ENCODE measurements around the gene LHPP. TPM values are rescaled to one million over a fixed set of nuclear protein-coding genes. Genes with fewer than 3 reads are reported as not detected.

LHPP gene
- total RNA-seq, 2 experiments from 2014 or later, result 17.7 TPM

DNA sequence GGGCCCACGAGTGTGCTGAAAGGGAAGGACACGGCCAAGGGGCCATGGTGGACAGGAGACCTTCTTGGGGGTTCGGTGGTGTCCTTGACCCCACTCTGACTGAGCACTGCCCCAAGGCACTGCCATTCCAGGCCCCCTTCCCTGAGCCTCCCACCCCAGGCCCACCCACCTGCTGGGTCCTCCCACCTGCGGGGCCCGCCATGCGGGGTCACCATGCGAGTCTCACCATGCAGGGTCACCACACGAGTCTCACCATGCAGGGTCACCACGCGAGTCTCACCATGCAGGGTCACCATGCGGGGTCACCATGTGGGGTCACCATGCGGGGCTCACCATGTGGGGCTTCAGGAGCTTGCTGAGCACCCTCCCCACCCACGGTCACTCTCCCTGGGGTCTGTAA is 76.3 kb downstream of the LHPP start:
- DNase-seq, result no peak
- Mint-ChIP-seq H3K4me1 (ENCODE audit: low read depth) (peaks cover 8% of the 10 kb centered on the region), H3K27me3 (ENCODE audit: low read depth) (no peaks in the 10 kb centered on the region), H3K27ac (no peak overlapping the region), H3K36me3 (ENCODE audit: low read depth) (no peaks in the 10 kb centered on the region), H3K4me3 (no peak overlapping the region), H3K9me3 (no peaks in the 10 kb centered on the region)
- intact Hi-C loops (cut with micrococcal nuclease), result loop anchor here (10.0 kb wide), 1 partner anchor 543 kb away; no protein-coding TSS in a partner anchor
- CTCF ChIA-PET, result interaction anchor here (1.1 to 6.3 kb wide), 4 partner anchors 106 to 289 kb away, joined by 3 to 43 read pairs (median 14); no protein-coding TSS in a partner anchor

DNA sequence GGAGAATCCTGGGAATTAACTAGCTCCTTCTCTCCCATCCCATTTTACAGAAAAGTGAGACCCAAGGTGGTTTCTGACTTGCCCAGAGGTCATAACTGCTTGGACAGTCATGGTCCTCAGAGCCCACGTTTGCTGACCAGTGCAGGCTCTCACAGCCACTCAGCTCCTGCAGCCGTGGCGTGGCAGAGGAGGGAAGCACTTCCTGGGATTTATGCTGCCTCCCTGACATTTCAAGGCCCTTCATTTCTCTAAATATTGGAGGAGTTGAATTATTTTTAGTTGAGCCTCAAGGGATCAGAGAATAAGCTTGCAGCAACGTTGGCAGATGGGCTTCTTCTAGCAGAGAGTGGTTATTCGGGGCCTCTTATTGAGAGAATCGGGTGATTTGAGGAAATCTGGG is 77.1 kb downstream of the LHPP start:
- CTCF ChIA-PET, result interaction anchor here (1.1 to 6.3 kb wide), 8 partner anchors 8 to 288 kb away, joined by 3 to 43 read pairs (median 8); no protein-coding TSS in a partner anchor
- no peak for DNase-seq
- no peaks in the 10 kb centered on the region for H3K9me3 Mint-ChIP-seq
- no peak overlapping the region for H3K4me3 Mint-ChIP-seq
- H3K4me1 Mint-ChIP-seq (ENCODE audit: low read depth), result peaks cover 8% of the 10 kb centered on the region
- H3K27ac Mint-ChIP-seq, result no peak overlapping the region
- no peaks in the 10 kb centered on the region for H3K27me3 Mint-ChIP-seq (ENCODE audit: low read depth)
- intact Hi-C loops (cut with micrococcal nuclease), result loop anchor here (10.0 kb wide), 1 partner anchor 544 kb away; no protein-coding TSS in a partner anchor
- H3K36me3 Mint-ChIP-seq (ENCODE audit: low read depth), result no peaks in the 10 kb centered on the region

DNA sequence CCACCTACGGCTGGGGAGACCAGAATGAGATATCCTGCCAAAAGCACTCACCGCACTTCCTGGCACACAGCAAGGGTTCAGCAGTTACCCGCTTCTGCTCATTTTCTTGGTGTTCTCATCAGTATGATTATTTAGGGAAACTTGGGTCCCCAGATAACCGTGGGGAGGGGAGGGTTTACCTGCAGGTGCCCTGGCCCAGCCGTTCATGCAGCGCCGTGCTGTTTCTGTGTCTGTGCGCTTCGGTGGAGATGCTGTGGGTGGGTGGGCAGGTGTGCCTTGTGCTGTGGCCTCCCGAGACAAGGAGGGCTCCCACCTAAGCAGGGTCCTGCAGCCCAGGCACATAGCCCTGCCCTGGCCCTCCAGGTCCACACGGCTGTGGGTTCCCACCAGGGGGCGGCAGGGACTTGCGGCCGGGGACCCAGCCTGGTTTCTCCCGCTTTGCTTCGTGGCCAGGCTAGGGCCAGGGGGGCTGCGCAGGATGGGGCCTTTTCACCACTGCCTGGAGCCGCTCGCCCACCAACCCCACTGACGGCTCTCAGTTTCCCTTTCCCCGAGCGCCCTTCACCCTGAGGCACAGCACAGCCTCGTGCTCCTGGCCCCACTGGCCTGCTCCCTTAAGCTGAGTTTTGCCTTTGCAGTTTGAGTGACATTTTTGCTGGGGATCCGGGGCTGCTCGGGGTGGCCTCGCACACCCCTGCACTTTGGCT is 78.5 kb downstream of the LHPP start:
- Mint-ChIP-seq H3K9me3 (no peaks in the 10 kb centered on the region), H3K4me1 (ENCODE audit: low read depth) (peaks cover 11% of the 10 kb centered on the region), H3K4me3 (no peak overlapping the region), H3K27ac (no peak overlapping the region), H3K36me3 (ENCODE audit: low read depth) (no peaks in the 10 kb centered on the region), H3K27me3 (ENCODE audit: low read depth) (no peaks in the 10 kb centered on the region)
- CTCF ChIA-PET, result interaction anchor here (0.6 to 6.3 kb wide), 10 partner anchors 9 to 287 kb away, joined by 3 to 43 read pairs (median 8); no protein-coding TSS in a partner anchor
- peak; percentile 71 for DNase-seq
- intact Hi-C loops (cut with micrococcal nuclease), result loop anchor here (1.0 to 10.0 kb wide), 3 partner anchors 87 to 545 kb away; no protein-coding TSS in a partner anchor

DNA sequence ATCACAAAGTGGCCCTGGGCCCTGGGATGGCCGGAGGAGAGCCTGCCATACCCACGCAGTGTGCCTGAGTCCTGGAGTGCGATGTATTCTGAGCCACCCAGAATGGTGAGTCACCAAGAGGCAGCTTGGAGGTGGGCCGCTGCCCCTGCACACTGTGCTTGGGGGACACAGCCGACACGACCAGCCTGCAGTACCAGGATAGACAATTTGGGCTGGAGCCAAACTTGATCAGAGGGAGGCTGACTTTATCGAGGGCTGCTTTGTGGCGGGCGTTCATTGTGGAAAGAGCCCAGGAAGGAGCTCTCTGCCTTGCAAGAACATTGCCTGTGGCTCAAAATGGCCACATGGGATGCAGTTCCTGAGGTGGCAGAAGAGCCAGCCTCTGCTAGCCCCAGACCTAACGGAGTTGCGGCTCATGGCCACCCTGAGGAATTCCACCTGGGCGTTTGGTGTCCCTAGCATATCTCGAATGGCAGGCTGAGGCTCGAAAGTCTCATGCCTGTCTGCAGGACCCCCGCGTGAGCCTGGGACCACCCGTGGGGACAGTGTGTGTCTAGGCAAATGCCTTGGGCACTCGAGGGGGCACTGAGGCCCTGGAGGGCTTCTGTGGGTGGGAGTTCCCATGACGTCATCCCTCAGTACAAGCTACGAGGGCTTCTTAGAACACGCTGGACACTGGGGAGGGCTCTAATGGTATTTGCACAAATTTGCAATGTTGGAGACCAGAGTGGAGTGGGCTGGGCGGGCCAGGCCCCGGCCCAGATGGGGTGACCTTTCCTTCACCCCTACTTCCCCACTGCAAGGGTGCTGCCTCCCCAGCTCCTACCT is 79.7 kb downstream of the LHPP start:
- Mint-ChIP-seq H3K4me3 (no peak overlapping the region), H3K27ac (no peak overlapping the region), H3K4me1 (ENCODE audit: low read depth) (peaks cover 18% of the 10 kb centered on the region), H3K9me3 (no peaks in the 10 kb centered on the region), H3K27me3 (ENCODE audit: low read depth) (no peaks in the 10 kb centered on the region), H3K36me3 (ENCODE audit: low read depth) (no peaks in the 10 kb centered on the region)
- DNase-seq, result no peak
- CTCF ChIA-PET, result interaction anchor here (0.6 to 6.3 kb wide), 6 partner anchors 148 to 288 kb away, joined by 3 to 43 read pairs (median 4); no protein-coding TSS in a partner anchor
- intact Hi-C loops (cut with micrococcal nuclease), result loop anchor here (5.0 kb wide), 1 partner anchor 86 kb away; no protein-coding TSS in a partner anchor

DNA sequence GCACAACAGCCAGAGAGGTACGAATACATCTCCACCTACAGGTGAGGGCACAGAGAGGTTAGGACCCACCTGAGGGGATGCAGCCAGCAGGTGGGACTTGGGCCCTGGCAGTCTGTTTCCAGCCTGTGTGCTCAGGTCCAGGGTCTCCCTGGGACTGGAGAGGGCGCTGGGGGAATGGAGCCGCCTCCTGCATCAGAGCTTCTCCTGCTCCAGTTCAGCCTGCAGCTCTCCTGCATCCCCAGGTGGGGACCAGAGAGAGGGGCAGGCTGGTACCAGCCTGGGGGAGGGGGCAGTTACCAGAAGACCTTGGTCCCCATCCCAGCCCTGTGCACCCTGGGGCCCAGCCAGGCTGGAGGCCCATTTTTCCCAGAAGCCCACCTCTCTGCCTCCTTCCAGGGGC is 80.7 kb downstream of the LHPP start:
- Mint-ChIP-seq H3K4me3 (no peak overlapping the region), H3K27me3 (ENCODE audit: low read depth) (no peaks in the 10 kb centered on the region), H3K36me3 (ENCODE audit: low read depth) (no peaks in the 10 kb centered on the region), H3K27ac (no peak overlapping the region), H3K4me1 (ENCODE audit: low read depth) (peaks cover 18% of the 10 kb centered on the region), H3K9me3 (no peaks in the 10 kb centered on the region)
- CTCF ChIA-PET, result interaction anchor here (1.2 to 6.3 kb wide), 4 partner anchors 199 to 287 kb away, joined by 3 to 43 read pairs (median 10); no protein-coding TSS in a partner anchor
- DNase-seq, result no peak
- intact Hi-C loops (cut with micrococcal nuclease), result loop anchor here (5.0 kb wide), 1 partner anchor 85 kb away; no protein-coding TSS in a partner anchor

DNA sequence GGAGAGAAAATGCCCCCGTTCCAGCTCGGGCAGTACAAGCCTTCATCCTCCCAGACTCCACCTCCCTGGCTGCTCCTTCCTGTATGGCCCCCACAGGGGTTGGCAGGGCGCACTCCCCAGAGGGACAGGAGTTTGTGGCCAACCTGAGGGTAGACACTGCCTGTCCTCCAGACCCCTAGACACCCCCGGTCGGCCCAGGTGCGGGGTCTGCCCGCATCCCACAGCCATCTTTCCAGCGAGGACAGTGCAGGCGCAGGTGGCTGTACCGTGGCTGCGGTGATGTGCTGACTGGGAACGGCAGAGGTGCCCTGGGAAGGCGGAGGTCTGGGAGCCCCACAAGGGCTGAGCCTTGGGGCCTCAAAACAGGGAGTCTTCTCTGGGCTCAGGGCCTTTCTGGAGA is 81.5 kb downstream of the LHPP start:
- CTCF ChIA-PET, result interaction anchor here (0.7 to 1.7 kb wide), 3 partner anchors 8 to 202 kb away, joined by 3 to 6 read pairs (median 4); no protein-coding TSS in a partner anchor
- Mint-ChIP-seq H3K4me1 (ENCODE audit: low read depth) (peaks cover 18% of the 10 kb centered on the region), H3K27me3 (ENCODE audit: low read depth) (no peaks in the 10 kb centered on the region), H3K4me3 (no peak overlapping the region), H3K27ac (no peak overlapping the region), H3K9me3 (no peaks in the 10 kb centered on the region), H3K36me3 (ENCODE audit: low read depth) (no peaks in the 10 kb centered on the region)
- DNase-seq, result no peak
- intact Hi-C loops (cut with micrococcal nuclease), result loop anchor here (5.0 kb wide), 1 partner anchor 84 kb away; no protein-coding TSS in a partner anchor

DNA sequence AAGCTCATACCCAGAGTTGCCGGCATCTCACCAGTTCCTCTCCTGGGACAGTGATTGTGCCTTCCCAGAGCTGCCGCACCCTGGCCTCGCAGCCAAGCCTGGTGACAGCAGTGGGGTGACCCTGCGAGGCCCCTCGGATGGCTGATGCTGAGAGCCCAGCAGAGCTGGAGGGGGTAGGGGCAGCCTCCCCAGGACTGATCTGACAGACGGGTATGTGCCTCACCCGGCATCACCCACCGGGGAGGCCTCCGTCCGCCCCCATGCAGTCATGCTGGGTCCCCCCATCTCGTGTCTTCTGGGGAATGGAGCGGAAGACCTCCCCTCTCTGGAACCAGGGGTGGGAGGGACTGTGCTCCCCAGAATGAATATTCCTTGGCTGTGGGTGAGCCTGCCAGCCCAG is 82.3 kb downstream of the LHPP start:
- Mint-ChIP-seq H3K27me3 (ENCODE audit: low read depth) (no peaks in the 10 kb centered on the region), H3K27ac (no peak overlapping the region)
- CTCF ChIA-PET, result interaction anchor here (1.3 to 1.7 kb wide), 2 partner anchors 9 to 197 kb away, joined by 4 to 6 read pairs; no protein-coding TSS in a partner anchor

DNA sequence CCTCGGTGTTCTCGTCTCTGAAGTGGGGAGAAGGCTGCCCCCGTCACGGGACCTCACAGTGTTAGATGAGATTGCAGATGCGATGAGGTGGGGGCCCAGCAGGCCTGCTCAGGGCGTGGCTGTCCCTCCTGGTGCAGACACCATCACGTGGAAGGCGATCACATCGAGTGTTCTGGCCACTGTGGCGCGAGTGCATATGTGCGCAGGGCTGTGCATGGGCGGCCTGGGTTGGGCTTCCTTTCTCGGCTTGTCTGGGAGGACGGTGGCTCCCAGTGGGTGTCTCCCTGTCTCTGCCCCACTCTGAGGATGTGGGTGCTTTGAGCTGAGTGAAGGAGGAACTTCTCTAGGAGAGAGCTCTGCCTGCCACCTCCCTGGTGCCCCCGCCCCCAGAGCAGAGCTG is 83.1 kb downstream of the LHPP start:
- no peak for DNase-seq
- Mint-ChIP-seq H3K9me3 (no peaks in the 10 kb centered on the region), H3K4me1 (ENCODE audit: low read depth) (peaks cover 18% of the 10 kb centered on the region), H3K27me3 (ENCODE audit: low read depth) (no peaks in the 10 kb centered on the region), H3K36me3 (ENCODE audit: low read depth) (no peaks in the 10 kb centered on the region), H3K27ac (no peak overlapping the region), H3K4me3 (no peak overlapping the region)
- intact Hi-C loops (cut with micrococcal nuclease), result loop anchor here (5.0 kb wide), 1 partner anchor 83 kb away; no protein-coding TSS in a partner anchor
- CTCF ChIA-PET, result interaction anchor here (0.5 to 1.7 kb wide), 5 partner anchors 10 to 282 kb away, joined by 3 to 6 read pairs (median 4); no protein-coding TSS in a partner anchor

More for the DNA sequence above, 82.3 kb downstream of the LHPP start:
- no peak overlapping the region for H3K4me3 Mint-ChIP-seq
- intact Hi-C loops (cut with micrococcal nuclease), result loop anchor here (5.0 kb wide), 1 partner anchor 83 kb away; no protein-coding TSS in a partner anchor
- no peaks in the 10 kb centered on the region for H3K36me3 Mint-ChIP-seq (ENCODE audit: low read depth)
- H3K9me3 Mint-ChIP-seq, result no peaks in the 10 kb centered on the region
- no peak for DNase-seq
- H3K4me1 Mint-ChIP-seq (ENCODE audit: low read depth), result peaks cover 18% of the 10 kb centered on the region

DNA sequence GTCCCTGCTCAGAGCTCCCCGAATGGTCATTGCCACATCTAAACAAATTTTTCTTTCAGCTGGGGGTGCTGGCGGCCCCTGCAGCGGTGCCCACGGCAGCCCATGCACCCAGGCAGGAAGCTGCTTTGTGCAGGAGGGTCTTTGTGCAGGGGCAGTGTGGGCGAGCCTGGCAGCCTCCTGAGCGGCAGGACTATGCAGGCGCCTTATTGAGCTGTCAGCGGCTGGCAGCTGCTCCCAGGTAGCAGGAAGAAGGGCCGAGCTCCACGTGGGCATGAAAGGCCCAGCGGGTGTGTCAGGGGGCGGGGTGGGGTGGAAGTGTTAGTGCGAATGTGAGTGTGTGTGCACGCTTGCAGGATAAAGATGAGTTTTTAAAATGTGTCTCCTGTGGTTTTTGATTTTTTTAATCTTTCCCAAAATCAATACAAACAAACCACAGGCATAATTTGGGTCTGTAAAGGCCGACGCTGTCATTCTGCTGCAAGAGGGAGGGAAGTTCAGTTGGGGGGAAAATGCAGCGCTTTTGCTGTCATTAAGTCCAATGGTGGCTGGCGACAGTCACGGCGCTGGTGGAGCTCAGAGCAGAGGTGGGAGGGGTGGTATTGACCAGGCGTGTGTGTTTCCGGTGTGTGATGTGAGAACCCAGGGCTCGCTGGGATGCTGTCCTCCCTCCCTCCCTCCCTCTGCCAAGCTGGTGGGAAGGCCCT is 83.9 kb downstream of the LHPP start:
- CTCF ChIA-PET, result interaction anchor here (0.5 to 1.2 kb wide), 4 partner anchors 10 to 316 kb away, joined by 3 to 4 read pairs (median 4); no protein-coding TSS in a partner anchor
- peak; percentile 23 for DNase-seq
- Mint-ChIP-seq H3K4me3 (no peak overlapping the region), H3K9me3 (no peaks in the 10 kb centered on the region), H3K27me3 (ENCODE audit: low read depth) (no peaks in the 10 kb centered on the region), H3K27ac (no peak overlapping the region), H3K36me3 (ENCODE audit: low read depth) (no peaks in the 10 kb centered on the region), H3K4me1 (ENCODE audit: low read depth) (peaks cover 14% of the 10 kb centered on the region)
- intact Hi-C loops (cut with micrococcal nuclease), result no loop called here

DNA sequence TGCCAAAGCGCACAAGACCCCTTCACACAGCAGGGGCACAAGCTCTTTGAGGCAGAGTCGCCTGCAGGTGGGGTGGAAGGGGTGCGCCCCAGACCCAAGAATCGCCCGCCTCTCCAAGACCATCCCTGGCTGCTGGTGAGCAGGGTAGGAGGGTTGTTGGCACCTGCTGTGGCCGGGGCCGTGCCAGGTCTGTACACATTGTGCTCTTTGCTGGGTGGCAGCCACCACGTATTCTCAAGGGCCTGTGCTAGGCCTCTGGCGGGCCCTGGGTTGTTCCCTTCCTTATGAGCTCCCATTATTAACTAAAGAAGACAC is 84.4 kb downstream of the LHPP start:
- Mint-ChIP-seq H3K9me3 (no peaks in the 10 kb centered on the region), H3K4me1 (ENCODE audit: low read depth) (peaks cover 13% of the 10 kb centered on the region), H3K27me3 (ENCODE audit: low read depth) (no peaks in the 10 kb centered on the region), H3K4me3 (no peak overlapping the region), H3K36me3 (ENCODE audit: low read depth) (no peaks in the 10 kb centered on the region), H3K27ac (no peak overlapping the region)
- DNase-seq, result no peak
- CTCF ChIA-PET, result interaction anchor here (1.1 kb wide), 1 partner anchor 211 kb away, joined by 3 read pairs; no protein-coding TSS in a partner anchor
- intact Hi-C loops (cut with micrococcal nuclease), result no loop called here

DNA sequence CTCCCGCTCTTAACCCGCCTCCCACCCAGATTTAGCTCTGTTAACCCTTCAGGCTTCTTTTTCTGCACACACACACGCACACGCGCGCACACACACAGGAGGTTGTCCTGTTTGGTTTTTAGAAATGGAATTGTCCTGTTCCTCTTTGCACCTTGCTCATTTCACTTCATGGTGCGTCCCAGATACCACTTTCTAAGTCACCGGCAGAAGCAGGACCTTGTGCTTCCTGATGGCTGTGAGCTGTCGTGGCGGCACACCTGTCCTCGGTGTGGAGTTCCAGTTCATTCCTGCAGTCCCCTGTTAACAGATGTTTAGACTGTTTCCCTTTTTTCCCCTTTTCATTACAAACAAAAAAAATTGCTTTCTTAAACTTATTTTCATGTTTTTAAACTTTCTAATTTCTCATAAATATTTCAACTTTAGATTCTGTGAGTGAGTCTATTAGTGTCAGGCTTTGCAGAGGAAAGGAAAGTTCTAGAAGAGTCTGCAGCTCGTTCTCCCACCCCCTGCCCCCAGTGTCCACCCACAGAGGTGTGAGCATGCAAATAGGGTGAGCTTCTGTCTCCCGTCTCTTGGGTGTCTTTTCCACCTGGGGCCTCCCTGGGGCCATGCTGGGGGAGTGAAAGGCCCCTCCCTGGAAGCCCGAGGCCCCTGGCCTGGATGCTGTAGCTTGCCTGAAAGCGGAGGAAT is 85.5 kb downstream of the LHPP start:
- Mint-ChIP-seq H3K27me3 (ENCODE audit: low read depth) (no peaks in the 10 kb centered on the region), H3K4me3 (no peak overlapping the region), H3K27ac (no peak overlapping the region), H3K4me1 (ENCODE audit: low read depth) (peaks cover 13% of the 10 kb centered on the region), H3K9me3 (no peaks in the 10 kb centered on the region), H3K36me3 (ENCODE audit: low read depth) (no peaks in the 10 kb centered on the region)
- intact Hi-C loops (cut with micrococcal nuclease), result no loop called here
- no peak for DNase-seq
- CTCF ChIA-PET, result no interaction called here
